Breast epithelium (tissue), 4 donors: Measurements from ENCODE around the gene FDX1. TPM values are rescaled to one million over a fixed set of nuclear protein-coding genes. Genes with fewer than 3 reads are reported as not detected.

Source experiments
- DNase-seq, 2 donors: peaks; one replicate each; pipeline ENCODE4 v3.0.0-alpha.2; 2019; ENCODE audit warnings: low spot score in 2 of 2
- H3K27ac ChIP-seq, 2 donors: fragments of 200-600 bp; sonication (generic) in 1 of 2; one replicate each; pipeline ENCODE4 v1.5.1; 2016 to 2019; ENCODE audit warnings: mild to moderate bottlenecking in 1 of 2
- H3K27me3 ChIP-seq, 2 donors: fragments of 200-600 bp; sonication (generic) in 1 of 2; one replicate each; pipeline versions ENCODE4 v1.5.1 to v1.6.0; 2017 to 2019; ENCODE audit warnings: control low read depth in 1 of 2, mild to moderate bottlenecking in 1 of 2
- H3K36me3 ChIP-seq: fragments of 200-600 bp; one replicate; pipeline ENCODE4 v1.5.1; 2019
- H3K4me1 ChIP-seq, 2 donors: fragments of 200-600 bp; sonication (generic); one replicate each; pipeline ENCODE4 v1.5.1; 2016 to 2019; ENCODE audit warnings: control low read depth in 1 of 2
- H3K4me3 ChIP-seq, 3 donors: fragments of 200-600 bp; sonication (generic); 1 replicate in 2 of 3; 2 replicates in 1 of 3; pipeline ENCODE4 v1.5.1; 2016 to 2019; ENCODE audit warnings: mild to moderate bottlenecking in 3 of 3, moderate library complexity in 2 of 3
- H3K9me3 ChIP-seq, 2 donors: fragments of 200-600 bp; sonication (generic) in 1 of 2; one replicate each; pipeline ENCODE4 v1.5.1; 2016 to 2019; ENCODE audit warnings: control low read depth in 1 of 2
- CTCF ChIP-seq, 3 donors: fragments of 450-650 bp; IDR thresholded peaks; one replicate each; pipeline ENCODE4 v1.5.1; 2016 to 2017; ENCODE audit warnings: antibody characterized with exemption in 3 of 3, mild to moderate bottlenecking in 3 of 3, moderate library complexity in 3 of 3
- POLR2A ChIP-seq: fragments of 450-650 bp; IDR thresholded peaks from one replicate; pipeline ENCODE4 v1.6.1; 2016; ENCODE audit warnings: antibody characterized with exemption, mild to moderate bottlenecking, moderate library complexity
- POLR2AphosphoS5 ChIP-seq, 3 donors: sonication (generic); formaldehyde crosslinking; IDR thresholded peaks; one replicate each; pipeline ENCODE4 v1.6.1; 2017; ENCODE audit warnings: antibody characterized with exemption in 3 of 3
- intact Hi-C: fragments of 100-400 bp; cut with DNase I; formaldehyde crosslinking; loops from one replicate; pipeline ENCODE4 v1.15.1; 2023; ENCODE audit warnings: low total_unique reads
- total RNA-seq, 3 donors: library from RNA; depleted of rRNA; stranded (reverse); fragments of >200 nt; gene quantifications; one replicate each; pipeline ENCODE4 v1.1.0, GENCODE V29; 2016

Gene FDX1
- total RNA-seq, 3 donors from 2014 or later: 12.5 to 18.3 (median 15.2) TPM

- intact Hi-C loops: no loop called here
- Histone ChIP-seq H3K36me3 (no peaks in the 10 kb centered on the region), H3K27me3 (no peaks in the 10 kb centered on the region), H3K4me1 (no peaks in the 10 kb centered on the region), H3K4me3 (no peak overlapping the region), H3K9me3 (no peaks in the 10 kb centered on the region), H3K27ac (no peak overlapping the region)
- DNase-seq: no peak
- TF ChIP-seq CTCF (IDR thresholded peaks at IDR 0.05) (no peak), POLR2A (no peak), POLR2AphosphoS5 (IDR thresholded peaks at IDR 0.05) (no peak)
Observed at GRCh38 chr11:110445437-110445836, 15.7 kb downstream of the FDX1 start.

DNA sequence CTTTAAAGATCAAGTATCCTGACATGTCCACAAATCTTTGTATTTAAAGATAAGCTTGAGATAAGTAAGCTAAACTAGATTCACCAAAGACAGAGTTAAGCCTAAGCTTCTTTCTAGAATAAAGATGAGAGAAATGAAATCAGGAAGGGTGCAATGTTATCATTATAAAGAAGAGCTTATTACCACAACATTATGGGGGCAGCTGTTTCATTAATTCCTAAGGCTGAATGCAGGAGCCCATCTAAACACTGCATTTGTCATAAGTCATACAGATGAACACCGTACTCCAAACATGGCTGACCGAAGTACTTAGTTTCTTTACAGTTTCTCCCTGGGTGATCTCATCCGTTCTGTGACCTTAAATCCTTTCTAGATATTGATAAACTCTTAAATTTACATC lies 16.3 kb downstream of the FDX1 start:
- intact Hi-C loops: no loop called here

GRCh38 chr11:110446594-110446993 lies 16.8 kb downstream of the FDX1 start:
- Histone ChIP-seq H3K27me3 (no peaks in the 10 kb centered on the region), H3K4me3 (no peak overlapping the region), H3K27ac (no peak overlapping the region), H3K36me3 (no peaks in the 10 kb centered on the region), H3K9me3 (no peaks in the 10 kb centered on the region), H3K4me1 (no peaks in the 10 kb centered on the region)
- intact Hi-C loops: no loop called here
- no peak for TF ChIP-seq POLR2A
- DNase-seq: no peak

More for the DNA sequence above, 16.3 kb downstream of the FDX1 start:
- Histone ChIP-seq H3K4me1 (no peaks in the 10 kb centered on the region), H3K36me3 (no peaks in the 10 kb centered on the region), H3K27ac (no peak overlapping the region), H3K9me3 (no peaks in the 10 kb centered on the region), H3K4me3 (no peak overlapping the region), H3K27me3 (no peaks in the 10 kb centered on the region)
- DNase-seq: no peak
- TF ChIP-seq POLR2AphosphoS5 (IDR thresholded peaks at IDR 0.05): no peak
- no peak for TF ChIP-seq POLR2A
- TF ChIP-seq CTCF (IDR thresholded peaks at IDR 0.05): no peak

- TF ChIP-seq CTCF (IDR thresholded peaks at IDR 0.05) (no peak), POLR2AphosphoS5 (IDR thresholded peaks at IDR 0.05) (no peak), POLR2A (no peak)
- DNase-seq: no peak
- Histone ChIP-seq H3K36me3 (no peaks in the 10 kb centered on the region), H3K4me3 (no peak overlapping the region), H3K27me3 (no peaks in the 10 kb centered on the region), H3K27ac (no peak overlapping the region), H3K4me1 (no peaks in the 10 kb centered on the region), H3K9me3 (no peaks in the 10 kb centered on the region)
- intact Hi-C loops: no loop called here
Observed at GRCh38 chr11:110447343-110447742, 17.6 kb downstream of the FDX1 start.

GRCh38 chr11:110447897-110448745 lies 18.4 kb downstream of the FDX1 start:
- Histone ChIP-seq H3K9me3 (no peaks in the 10 kb centered on the region), H3K4me1 (no peaks in the 10 kb centered on the region), H3K4me3 (no peak overlapping the region), H3K27me3 (no peaks in the 10 kb centered on the region), H3K36me3 (no peaks in the 10 kb centered on the region), H3K27ac (no peak overlapping the region)
- TF ChIP-seq CTCF (IDR thresholded peaks at IDR 0.05) (peak in 2 of 3 donors; percentile 37 to 52), POLR2AphosphoS5 (IDR thresholded peaks at IDR 0.05) (no peak)
- intact Hi-C loops: no loop called here
- no peak for DNase-seq
